Astrocyte of the hippocampus (primary cell): ENCODE results near the gene FCHSD2.

ENCODE experiments used
- DNase-seq: peaks from one replicate; pipeline ENCODE4 v3.0.0; 2011; ENCODE audit warnings: low read depth, low spot score

Gene FCHSD2

DNA sequence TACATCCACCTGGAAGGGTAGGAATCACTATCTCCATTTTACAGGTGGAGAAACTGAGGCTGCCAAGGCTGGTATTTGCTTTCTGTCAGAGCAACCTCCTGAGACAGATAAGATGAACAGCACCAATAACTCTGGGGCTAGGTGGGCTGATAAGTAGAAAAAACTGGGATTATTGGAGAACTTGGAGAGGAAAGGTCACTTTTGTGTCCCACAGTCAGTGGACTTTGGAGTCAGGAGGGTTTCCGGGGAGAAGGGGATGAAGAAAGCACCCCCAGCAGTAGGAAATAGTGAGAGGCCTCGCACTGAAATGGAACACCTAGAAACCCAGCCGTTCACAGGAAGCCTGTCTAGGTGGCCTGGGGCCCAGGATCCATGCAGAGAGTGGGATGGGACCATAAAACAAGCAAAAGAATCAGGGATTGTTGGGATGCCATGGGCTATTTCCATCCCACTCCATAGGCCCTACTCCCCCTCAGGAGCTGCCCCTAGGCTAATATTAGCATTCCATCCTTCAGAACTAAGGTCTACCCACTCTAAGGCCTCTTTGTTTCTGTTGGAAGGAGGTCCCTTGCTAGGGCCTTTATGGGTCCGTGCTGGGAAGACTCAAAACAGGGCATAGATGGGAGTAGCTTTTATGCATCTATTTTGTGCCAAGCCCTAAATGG is 31.0 kb upstream of the FCHSD2 start:
- no peak for DNase-seq

DNA sequence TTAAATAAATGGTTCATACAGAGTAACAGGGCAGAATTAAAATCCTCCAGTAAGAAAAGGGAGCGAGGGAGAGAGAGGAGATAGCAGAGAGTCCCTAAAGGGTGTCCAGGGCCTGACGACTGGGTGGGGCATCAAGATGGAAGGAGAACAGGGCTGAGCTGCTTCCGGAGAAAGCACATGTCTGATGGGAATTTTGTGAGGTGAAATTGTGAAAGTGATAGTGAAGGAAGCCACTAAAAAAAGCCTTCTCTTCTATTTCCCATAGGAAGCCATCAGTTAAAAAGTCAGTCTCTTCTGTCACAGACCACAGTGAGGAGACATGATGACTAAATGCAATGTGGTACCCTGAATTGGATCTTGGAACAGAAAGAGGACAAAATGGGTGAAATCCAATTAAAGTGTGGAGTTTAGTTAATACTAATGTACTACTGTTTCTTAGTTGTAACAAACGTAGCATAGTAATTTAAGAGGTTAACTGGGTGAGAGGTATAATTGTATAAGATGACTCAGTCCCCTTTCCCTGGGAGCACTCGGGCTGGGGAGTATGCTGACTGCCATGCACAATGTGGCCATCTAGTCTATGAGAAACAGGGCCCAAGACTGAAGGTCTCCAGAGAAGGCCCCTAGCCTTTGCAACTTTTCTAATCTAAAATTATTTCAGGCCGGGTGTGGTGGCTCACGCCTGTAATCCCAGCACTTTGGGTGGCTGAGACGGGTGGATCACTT is 29.5 kb upstream of the FCHSD2 start:
- no peak for DNase-seq

DNA sequence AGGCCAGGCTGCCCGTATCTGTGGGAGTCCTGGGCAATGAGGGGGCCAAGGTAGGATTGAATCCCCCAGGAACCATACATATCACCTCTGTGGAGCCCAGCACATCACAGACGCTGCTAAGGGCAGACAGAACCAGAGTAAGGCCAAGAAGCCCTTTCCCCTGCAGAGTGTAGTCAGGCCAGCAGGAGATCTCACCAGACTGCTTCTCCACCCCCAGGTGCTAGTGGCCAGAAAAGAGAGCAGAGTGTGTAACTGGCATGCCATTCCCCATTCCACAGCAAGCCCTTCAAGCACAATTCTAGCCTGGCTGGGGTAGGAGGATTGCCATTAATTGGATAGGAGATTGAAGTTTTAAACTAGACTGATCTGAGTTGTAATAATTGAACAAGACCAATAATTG is 28.0 kb upstream of the FCHSD2 start:
- no peak for DNase-seq

DNA sequence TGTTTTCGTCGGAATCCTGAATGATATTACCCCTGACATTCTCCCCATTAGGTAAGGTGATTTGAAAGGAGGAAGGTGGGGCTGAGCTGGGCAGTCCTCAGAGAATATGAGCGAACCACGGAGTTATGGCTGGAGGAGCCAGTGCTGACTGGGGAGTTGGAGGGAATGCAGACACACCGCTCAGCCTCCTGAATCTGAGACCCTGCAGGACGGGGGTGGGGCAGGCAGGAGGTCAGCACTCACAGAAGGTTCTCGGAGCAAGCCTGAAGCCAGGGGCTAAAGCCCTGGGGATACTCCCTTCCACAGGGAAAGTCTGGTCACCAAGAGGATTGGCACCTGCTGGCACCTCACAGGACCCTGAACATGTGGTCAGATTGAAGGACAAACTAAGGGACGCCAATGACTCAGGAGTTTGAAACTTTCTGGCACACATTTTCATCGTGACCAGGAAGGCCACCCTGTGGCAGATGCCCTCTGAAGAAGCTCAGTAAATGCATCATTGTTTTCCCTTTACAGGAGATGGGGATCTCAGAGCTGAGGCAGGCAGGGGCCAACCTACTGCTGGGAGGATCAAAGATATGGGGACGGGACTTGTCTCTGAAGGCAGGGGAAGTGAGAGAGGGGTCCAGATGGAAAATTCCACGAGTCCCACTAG is 26.9 kb upstream of the FCHSD2 start:
- DNase-seq: no peak

DNA sequence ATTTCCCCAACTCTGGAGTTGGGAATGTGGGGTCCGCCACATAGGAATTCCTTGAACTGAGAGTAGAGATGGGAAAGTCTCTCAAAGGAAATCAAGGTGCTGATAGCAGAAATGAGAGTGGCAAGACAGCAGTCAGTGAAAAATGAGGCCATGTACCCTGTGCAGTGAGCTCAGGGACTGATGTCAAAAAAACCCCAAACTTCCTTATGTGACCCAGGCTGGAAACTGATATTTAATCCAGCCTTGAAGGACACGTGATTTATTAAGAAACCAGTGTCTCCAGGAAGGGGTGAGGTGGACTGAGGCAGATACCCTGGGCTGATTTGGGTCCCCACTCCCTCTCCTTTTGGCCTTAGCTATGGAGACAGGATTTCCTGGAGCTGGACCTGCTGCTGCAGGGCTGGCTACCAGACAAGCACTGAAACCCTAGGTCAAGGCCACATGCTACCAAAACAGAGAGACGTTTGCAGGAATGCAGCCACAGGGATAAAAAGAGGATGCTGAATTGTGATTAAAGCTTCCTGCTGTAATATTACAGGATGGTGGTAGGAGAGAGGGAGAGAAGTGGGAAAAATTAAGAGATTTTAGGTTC is 25.3 kb upstream of the FCHSD2 start:
- no peak for DNase-seq

DNA sequence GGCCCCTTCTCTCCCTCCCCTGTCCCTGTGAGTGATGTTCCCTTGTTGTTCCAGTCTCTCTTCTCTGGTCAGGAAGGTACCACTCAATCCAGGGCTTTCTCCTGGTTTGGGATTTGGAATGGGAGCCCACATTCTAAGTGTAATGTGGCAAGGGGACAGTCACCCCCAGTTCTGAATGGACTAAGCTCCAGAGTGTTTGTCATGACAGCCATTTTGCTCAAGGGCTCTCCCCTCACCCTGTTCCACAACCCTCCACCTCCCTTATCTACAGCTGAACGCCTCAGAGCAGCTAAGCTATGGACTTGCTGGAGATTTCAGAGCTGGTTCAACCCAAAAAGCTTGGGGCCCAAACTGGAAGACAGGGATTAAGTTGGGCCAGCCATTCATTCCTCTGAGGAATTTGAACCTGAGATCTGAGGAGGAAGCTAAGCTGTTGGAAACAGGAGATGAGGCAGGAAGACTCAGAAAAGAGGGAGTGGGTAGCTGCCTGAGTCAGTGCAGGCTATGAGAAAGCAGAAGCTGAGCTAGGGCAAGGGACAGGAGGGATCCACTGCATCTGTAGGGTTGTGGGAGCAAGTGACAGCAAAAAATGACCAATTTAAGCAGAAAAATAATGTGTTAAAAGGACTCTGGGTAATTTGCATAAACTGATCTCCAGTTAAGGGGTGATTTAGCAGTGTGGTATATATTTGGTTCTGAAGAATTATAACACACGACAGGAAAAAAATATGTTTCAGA is 22.9 kb upstream of the FCHSD2 start:
- DNase-seq: no peak

DNA sequence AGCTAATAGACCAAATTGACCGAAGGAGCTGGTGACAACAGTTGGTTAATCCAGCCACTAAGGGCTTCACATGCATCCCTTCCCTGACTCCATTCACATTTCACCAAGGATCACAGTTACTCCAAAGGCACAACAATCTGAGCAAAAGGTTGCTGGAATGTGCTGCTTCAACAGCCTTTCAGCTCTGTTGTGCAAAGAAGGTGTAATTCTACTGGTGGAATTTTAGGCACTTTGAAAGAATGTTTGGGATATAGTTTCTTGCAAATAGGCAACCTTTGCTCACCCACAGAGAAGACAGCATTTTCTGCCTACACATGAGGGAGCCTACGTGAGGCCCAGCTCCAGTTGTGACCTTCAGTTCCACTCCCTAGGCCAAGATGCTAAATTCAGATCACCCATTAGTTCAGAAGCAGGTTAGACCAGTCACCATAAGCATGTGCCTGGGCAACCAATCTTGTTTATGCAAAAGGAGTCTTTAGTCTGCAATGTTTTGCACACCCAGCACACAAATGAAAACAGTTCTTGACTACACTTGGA is 21.6 kb upstream of the FCHSD2 start:
- DNase-seq: peak; percentile 24

DNA sequence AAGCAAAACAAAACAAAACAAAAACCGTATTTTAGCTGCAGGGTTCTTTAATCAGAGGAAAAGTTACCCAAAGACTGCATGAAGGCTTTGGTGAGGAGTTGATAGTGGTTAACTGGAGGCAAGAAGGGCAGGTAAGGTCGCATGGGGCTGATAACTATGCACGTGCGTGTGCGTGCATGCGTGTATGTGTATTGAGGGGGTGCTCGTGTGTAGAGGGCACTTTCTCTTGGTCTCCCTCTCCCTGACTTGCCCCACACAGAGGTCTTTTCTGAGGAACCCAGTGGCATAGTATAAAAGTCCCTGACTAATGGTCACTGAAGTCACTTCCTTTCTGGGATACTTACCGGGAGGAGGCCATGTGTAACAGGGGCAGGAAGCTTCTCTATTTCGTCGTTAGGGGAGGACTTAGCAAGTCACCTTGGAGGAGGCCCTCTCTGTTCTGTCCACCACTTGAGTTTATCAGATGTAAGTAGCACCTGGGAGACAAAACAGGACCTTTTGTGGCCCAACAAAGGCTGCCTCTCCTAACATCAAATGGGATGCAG is 20.1 kb upstream of the FCHSD2 start:
- DNase-seq: no peak

DNA sequence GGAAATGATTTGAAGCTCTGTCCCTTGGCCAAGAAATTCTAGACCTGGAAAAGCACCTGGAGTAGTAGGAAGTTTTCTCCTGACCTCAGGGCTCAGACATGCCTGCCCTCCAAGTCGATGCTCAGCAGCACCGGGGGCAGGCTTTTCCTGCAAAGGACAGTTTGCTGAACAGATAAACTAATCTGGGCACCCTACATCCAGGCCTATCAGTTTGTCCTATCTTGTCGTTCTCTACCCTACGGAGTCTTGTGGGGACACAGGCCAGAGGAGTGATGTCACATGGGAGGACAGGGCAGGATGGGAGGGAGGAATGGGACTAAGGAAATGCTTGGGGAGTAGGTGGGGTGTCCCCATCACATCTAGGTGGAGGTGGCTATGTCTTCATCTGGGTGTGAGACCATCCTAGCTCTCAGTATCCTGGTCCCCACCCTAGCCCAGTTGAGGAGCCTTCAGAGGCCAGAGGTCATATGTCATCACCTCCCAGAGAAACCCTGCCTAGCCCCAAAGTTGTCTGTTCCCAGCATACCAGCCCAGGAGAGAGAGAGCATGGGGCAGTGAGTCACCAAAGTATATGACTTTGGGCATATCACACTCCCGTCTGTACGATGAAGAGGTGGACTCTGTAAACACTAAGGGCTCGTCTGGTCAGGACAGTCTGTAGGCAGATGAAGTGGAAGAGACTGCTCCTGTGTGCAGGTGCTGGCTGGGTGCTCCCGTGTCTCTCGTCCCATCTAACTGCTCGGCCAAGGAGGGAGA is 18.1 kb upstream of the FCHSD2 start:
- DNase-seq: no peak

DNA sequence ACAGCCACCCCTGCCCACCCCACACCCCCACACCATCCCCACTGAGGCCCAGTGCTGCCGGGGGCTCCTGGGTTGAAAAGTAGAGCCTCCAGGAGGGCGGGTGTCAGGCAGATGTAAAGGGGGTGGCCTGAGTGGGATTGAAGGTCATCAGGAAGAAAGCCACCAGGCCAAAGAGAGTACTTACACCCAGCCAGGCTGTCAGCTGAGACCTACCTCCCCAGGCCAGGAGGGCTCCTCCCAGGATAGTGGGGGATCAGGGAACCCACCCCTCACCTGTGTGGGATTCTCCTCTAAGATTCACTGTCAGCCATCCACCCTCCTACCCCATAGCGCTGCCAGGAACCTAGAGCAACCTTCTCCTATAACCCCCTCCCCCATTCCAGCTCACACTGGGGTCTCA is 17.2 kb upstream of the FCHSD2 start:
- no peak for DNase-seq

DNA sequence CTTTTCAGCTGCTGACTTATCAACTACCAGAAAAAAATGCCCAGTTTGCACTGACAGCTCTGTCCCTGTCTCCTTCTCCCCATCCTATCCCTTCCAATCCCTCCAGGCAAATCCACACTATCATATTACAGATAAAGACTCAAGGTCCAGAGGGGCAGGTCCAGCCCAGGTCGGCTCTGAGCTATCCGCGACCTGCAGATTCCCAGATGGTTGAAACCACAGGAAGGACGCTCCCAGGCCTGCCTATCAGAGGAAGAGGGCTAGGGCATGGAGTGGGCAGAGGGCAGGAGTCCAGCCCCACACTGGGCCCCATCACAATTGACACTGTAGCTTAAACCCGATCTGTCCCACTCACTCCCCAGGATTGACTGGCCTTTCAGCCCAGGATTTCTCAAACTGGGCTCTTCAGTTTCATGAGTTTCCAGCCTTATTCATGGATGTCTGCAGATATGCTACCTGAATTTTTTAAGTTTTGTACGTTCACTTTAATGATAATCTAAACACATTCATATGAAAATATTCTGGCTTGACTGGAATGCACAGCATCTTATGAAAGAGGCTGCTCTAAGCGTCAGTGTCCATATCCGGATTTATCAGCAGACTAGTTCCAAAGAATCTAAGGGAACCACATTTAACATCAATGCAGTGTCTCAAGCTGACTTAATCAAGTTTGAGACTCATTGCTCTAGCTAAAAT is 16.4 kb upstream of the FCHSD2 start:
- no peak for DNase-seq

DNA sequence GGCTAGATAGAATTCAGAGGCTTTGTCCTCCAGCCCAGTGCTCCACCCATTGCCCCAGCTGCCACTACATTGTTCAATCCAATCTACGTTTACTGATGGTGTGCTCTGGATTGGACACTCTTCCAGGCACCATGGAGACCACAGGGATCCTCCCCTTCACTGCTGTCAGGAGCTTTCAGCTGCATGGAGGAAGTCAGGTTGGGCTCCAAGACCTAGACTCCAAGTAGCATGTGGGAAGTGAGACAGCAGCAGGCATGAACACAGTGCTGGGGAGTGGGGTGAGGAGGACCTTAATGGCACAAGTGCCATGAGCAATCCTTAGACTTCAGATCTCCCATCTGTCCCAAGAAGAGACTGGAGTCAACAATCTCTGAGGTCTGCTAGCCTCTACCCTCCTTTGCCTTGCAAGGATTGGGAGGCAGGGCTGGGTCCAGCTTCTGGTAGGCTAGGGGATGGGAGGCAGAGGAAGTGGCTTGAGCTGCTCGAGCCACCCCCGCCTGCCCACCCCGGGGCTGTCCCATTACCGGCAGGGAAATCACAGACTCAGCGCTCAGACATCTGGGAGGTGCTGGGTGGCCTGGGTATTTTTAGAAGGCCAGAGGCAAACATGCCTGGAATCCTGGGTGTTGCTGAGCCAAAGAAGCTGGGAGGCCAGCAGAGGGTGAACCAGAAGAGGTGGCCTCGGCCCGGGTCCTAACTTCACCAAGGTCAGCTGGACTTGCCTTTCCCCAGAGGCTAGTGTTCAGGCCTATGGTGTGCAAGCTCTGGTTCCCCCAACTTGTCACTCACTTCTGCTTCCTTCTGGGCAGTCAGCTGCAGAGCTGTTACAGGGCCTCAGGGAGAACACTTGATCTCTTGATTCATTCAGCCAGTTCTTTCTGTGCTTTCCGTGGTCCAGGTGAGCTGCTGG is 15.2 kb upstream of the FCHSD2 start:
- peak; percentile 52 for DNase-seq

DNA sequence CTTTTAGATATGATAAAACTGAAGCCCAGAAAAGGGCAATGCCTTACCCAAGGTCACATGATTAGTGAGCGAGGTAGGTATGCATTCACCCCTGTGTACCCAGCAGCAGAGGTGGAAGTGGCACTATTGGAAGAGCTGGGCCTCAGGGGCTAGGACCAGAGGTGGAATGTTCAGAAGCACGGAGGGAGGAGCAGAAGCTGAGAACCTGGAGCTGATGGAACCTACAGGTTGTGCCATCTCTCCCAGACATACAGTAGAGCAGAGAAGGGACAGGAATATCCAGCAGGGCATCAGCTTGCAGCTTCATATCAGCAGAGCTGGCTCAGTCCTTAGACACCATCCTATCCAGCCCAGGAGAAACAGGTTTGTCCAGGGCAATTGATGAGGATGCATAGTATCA is 14.6 kb upstream of the FCHSD2 start:
- DNase-seq: no peak

DNA sequence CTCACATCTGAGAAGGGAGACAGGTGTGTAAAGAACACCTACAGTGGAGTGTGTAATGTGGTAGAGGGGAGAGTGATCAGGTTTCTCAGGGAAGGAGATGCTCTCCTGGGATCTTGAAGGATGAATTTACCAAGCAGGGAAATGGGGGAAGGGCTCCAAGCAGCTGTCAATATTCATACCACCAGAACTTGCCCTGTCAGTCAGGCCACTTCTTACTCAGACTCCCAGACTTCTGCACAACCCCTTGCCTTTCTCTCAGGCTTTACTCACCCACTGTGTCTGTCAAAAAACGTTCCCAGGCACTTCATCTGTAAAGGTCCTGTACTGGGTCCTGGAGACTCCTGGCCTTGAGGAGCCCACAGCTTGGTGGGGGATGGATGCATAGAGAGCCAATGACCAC is 14.0 kb upstream of the FCHSD2 start:
- no peak for DNase-seq

DNA sequence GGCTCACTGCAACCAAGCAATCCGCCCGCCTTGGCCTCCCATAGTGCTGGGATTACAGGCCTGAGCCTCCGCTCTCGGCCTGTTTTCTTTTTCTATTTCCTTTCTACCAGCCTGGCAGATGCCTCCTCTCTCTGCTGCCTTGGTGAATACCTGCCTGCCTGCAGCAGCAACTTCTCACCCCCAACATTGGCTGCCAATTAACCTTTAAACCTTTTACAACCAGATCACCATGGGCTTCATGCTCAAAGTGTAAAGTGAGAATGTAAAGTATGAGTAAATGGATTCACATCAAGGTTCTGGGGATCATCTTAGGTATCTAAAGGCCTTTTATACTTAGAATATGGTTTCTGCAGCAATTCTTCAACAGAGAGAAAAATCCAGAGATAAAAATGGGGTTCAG is 13.0 kb upstream of the FCHSD2 start:
- no peak for DNase-seq

DNA sequence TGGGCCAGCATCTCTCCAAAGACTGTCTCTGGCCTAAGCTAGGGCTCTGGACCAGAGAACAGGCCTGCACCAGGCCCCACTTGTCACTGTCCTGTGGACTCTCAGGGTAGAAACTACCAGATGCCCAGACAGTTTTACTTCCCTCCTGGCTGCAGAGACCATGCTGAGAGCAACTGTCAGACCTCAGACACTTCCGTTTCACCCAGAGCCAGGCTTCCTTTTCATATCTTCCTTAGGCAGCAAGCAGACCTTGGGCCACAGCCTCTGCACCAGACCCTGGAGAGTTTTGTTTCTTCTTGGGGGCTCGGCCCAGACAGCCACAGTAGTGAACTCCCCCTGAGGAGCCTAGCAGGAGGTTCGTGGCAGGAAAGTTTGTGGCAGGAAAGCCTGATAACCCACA is 12.1 kb upstream of the FCHSD2 start:
- DNase-seq: no peak

DNA sequence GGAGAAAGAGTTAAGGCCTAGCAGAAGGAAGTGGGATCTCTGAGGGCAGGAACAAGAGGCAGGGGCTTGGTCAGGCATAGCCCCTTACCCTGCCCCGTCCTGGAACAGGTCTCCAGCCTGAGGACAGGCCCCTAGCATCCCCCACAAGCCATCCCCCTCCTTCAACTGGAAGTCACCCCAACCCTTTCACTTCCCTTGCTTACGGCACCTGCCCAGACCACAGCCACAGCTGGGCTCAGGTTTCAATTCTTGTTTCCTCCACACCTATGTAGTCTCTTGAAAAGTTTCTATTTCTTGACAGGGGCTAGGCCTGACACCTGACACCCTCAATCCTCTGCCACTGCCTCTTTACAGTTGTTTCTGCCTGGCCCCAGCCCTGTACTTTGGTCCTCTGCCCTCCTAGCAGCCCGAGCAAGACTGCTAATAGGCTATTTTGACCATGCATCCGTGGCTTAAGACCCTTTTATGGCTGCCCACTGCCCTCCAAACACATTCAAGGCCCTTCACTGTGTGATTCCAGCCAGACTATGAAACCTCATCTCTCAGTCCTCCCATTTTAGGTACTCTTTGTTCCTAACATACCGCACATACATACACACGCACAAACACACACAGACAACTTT is 10.9 kb upstream of the FCHSD2 start:
- DNase-seq: no peak

DNA sequence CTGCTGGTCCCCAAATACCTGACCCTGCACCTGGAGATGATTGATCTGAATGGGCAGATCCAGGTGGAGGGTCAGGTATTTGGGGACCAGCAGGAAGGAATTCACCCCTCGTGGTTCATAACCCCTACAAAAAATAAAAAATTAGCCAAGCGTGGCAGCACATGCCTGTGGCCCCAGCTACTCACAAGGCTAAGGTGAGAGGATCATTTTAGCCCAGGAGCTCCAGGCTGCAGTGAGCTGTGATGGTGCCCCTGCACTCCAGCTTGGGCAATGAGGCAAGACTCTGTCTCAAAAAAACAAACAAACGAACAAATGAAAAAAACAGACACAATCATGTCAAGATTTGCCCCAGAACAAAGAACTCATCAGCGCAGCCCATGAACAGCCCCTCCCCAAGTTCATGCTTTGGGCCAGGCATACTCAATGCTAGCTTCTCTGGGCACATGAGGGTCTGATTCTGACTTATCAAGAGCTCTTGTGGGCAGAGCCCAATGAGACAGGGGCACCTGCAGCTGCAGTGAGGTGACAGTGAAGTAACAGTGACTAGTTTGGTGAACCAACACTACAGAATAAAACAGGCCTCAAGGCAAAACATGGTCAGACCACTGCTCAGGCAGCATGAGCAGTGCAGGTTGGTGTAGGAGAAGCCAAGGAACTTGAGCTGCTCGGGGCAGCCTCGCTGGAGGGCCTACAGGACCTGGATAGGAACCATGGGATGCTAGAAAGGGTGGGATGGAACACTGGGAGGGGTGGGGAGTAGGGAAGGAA is 10.2 kb upstream of the FCHSD2 start:
- DNase-seq: no peak
